Neutrophil (primary cell): ENCODE results near the gene WDR26.

Experiments used
- H3K27ac ChIP-seq: fragments of 200-600 bp; sonication (generic); 2 replicates; pipeline ENCODE4 v1.5.1; 2016; ENCODE audit warnings: mild to moderate bottlenecking, moderate library complexity
- H3K27me3 ChIP-seq: fragments of 200-600 bp; sonication (generic); 2 replicates; pipeline ENCODE4 v1.6.0; 2016; ENCODE audit warnings: mild to moderate bottlenecking
- H3K36me3 ChIP-seq: fragments of 200-600 bp; sonication (generic); 2 replicates; pipeline ENCODE4 v1.5.1; 2017
- H3K4me1 ChIP-seq, 2 experiments: fragments of 200-600 bp in 1 of 2; sonication (generic) in 1 of 2; 1 replicate in 1 of 2; 2 replicates in 1 of 2; pipeline versions ENCODE4 v1.5.1 to v1.6.1; 2013 to 2016; ENCODE audit warnings: low read depth in 1 of 2, low read length in 1 of 2, mild to moderate bottlenecking in 1 of 2, moderate library complexity in 1 of 2; ENCODE audit not compliant: control insufficient read depth in 1 of 2, insufficient read depth in 1 of 2
- H3K4me3 ChIP-seq, 2 experiments: fragments of 200-600 bp in 1 of 2; sonication (generic) in 1 of 2; 1 replicate in 1 of 2; 2 replicates in 1 of 2; pipeline ENCODE4 v1.5.1; 2013 to 2016; ENCODE audit warnings: low read depth in 1 of 2, low read length in 1 of 2, mild to moderate bottlenecking in 1 of 2, moderate library complexity in 1 of 2
- H3K9me3 ChIP-seq: fragments of 200-600 bp; sonication (generic); 2 replicates; pipeline ENCODE4 v1.5.1; 2016
- CTCF ChIP-seq: fragments of 200-600 bp; sonication (generic); IDR thresholded peaks from 2 replicates; pipeline ENCODE4 v1.5.1; 2016; ENCODE audit warnings: antibody characterized with exemption

WDR26 gene

GRCh38 chr1:224411766-224412165, 22.8 kb downstream of the WDR26 start:
- no peak for TF ChIP-seq CTCF
- Histone ChIP-seq H3K36me3 (peaks cover 92% of the 10 kb centered on the region), H3K27me3 (no peaks in the 10 kb centered on the region), H3K9me3 (no peaks in the 10 kb centered on the region), H3K4me1 (no peaks in the 10 kb centered on the region), H3K27ac (peak overlapping the region; percentile 21), H3K4me3 (no peak overlapping the region)

GRCh38 chr1:224408294-224408590, 26.4 kb downstream of the WDR26 start:
- Histone ChIP-seq H3K27me3 (no peaks in the 10 kb centered on the region), H3K36me3 (peaks cover 94% of the 10 kb centered on the region), H3K4me1 (no peaks in the 10 kb centered on the region), H3K27ac (no peak overlapping the region), H3K9me3 (no peaks in the 10 kb centered on the region), H3K4me3 (no peak overlapping the region)
- TF ChIP-seq CTCF: no peak

- Histone ChIP-seq H3K4me3 (no peak overlapping the region), H3K36me3 (peaks cover 94% of the 10 kb centered on the region), H3K4me1 (no peaks in the 10 kb centered on the region), H3K9me3 (no peaks in the 10 kb centered on the region), H3K27ac (no peak overlapping the region), H3K27me3 (no peaks in the 10 kb centered on the region)
- no peak for TF ChIP-seq CTCF
Measured at GRCh38 chr1:224407571-224408293, 26.9 kb downstream of the WDR26 start.

GRCh38 chr1:224406216-224406615, 28.4 kb downstream of the WDR26 start:
- H3K9me3 ChIP-seq: no peaks in the 10 kb centered on the region
- no peak overlapping the region for H3K27ac ChIP-seq
- H3K4me3 ChIP-seq: no peak overlapping the region
- H3K36me3 ChIP-seq: peaks cover 93% of the 10 kb centered on the region
- H3K27me3 ChIP-seq: no peaks in the 10 kb centered on the region
- TF ChIP-seq CTCF: no peak
- no peaks in the 10 kb centered on the region for H3K4me1 ChIP-seq

GRCh38 chr1:224405604-224405970, 29.0 kb downstream of the WDR26 start:
- H3K4me3 ChIP-seq: no peak overlapping the region
- no peaks in the 10 kb centered on the region for H3K27me3 ChIP-seq
- no peak for TF ChIP-seq CTCF
- peak overlapping the region; percentile 7 for H3K27ac ChIP-seq
- no peaks in the 10 kb centered on the region for H3K9me3 ChIP-seq
- no peaks in the 10 kb centered on the region for H3K4me1 ChIP-seq
- peaks cover 93% of the 10 kb centered on the region for H3K36me3 ChIP-seq
